GM12878 (cell line): Measurements from ENCODE around the gene NR1D2.

Source experiments
- EGR1 ChIP-seq, 2 experiments: IDR thresholded peaks; 1 replicate in 1 of 2; 2 replicates in 1 of 2; pipeline ENCODE4 v1.6.1; 2011 to 2012; ENCODE audit warnings: low read depth in 2 of 2, low read length in 2 of 2, borderline replicate concordance in 1 of 2, mild to moderate bottlenecking in 1 of 2, moderate library complexity in 1 of 2
- PAX8 ChIP-seq: fragments of 450-650 bp; IDR thresholded peaks from 2 replicates; pipeline ENCODE4 v1.6.1; 2017; ENCODE audit warnings: mild to moderate bottlenecking, moderate library complexity
- POLR2AphosphoS5 ChIP-seq: IDR thresholded peaks from 2 replicates; pipeline ENCODE4 v1.6.1; 2011; ENCODE audit warnings: mild to moderate bottlenecking, low read length, inconsistent platforms
- TF ChIP-seq, protein P1 (sequence below): IDR thresholded peaks from 2 replicates; pipeline ENCODE4 v1.6.1; 2012; ENCODE audit warnings: low read depth, low read length, improper control_type of control experiment
- TF ChIP-seq, protein P2 (sequence below): IDR thresholded peaks from 2 replicates; pipeline ENCODE4 v1.6.1; 2012; ENCODE audit warnings: low read depth, low read length, improper control_type of control experiment

DNA sequence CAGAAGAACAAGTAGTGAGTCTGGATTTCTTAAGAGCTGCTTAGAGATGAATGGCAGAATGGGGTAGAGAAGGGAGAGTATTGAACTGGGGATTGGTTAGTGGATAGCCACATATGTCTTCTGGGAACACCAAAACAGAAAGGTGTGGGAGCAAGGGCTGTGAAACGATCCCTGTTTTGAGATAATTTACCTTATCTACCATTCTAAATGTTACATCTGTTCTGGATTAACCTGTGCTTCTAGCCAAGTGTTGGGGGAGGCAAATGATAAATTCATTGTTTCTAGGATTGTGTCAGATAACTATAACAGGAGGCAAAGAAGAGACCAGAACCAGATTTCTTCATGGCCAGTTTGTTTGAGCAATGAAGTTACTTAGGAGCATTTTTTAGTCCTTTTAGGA is 8.4 kb downstream of the NR1D2 start:
- TF ChIP-seq PAX8 (no peak), POLR2AphosphoS5 (no peak), EGR1 (IDR thresholded peaks at IDR 0.05; ENCODE audit: borderline replicate concordance in 1 of 2, low read depth in 2 of 2, low read length in 2 of 2) (no peak)
- TF ChIP-seq, protein P1, sequence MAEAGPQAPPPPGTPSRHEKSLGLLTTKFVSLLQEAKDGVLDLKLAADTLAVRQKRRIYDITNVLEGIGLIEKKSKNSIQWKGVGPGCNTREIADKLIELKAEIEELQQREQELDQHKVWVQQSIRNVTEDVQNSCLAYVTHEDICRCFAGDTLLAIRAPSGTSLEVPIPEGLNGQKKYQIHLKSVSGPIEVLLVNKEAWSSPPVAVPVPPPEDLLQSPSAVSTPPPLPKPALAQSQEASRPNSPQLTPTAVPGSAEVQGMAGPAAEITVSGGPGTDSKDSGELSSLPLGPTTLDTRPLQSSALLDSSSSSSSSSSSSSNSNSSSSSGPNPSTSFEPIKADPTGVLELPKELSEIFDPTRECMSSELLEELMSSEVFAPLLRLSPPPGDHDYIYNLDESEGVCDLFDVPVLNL = no peak
- TF ChIP-seq, protein P2, sequence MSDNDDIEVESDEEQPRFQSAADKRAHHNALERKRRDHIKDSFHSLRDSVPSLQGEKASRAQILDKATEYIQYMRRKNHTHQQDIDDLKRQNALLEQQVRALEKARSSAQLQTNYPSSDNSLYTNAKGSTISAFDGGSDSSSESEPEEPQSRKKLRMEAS = no peak
